ENCODE results near the gene HTRA3.

HTRA3 gene

GRCh38 chr4:8234715-8235114 lies 34.8 kb upstream of the HTRA3 start:
- TF ChIP-seq CTCF (IDR thresholded peaks at IDR 0.05; ENCODE audit: low read depth, low read length, missing control alignments) = no peak
- DNase-seq (ENCODE audit: extremely low read depth, low read depth) = no peak
- H3K4me3 ChIP-seq (replicated peaks; ENCODE audit: low read depth, low read length) = no peak overlapping the region

DNA sequence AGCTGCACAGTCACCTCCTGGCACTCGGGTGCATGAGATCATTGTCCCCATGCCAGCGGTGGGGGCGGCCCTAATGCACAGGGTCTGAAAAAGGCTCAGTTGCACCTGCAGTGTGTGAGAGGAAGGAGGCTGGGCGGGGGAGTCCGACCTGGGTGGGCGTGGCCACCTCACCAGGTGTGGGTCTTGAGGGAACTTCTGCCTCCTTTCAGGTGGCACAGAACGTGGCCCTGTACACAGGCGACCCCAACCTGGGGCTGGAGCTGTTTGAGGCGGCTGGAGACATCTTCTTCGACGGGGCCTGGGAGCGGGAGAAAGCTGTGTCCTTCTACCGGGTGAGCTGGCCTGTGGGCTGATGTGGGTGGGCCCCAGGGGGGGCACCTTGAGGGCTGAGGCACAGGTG lies 34.3 kb upstream of the HTRA3 start:
- no peak overlapping the region for H3K4me3 ChIP-seq (replicated peaks; ENCODE audit: low read depth, low read length)
- TF ChIP-seq CTCF (IDR thresholded peaks at IDR 0.05; ENCODE audit: low read depth, low read length, missing control alignments) = no peak
- DNase-seq (ENCODE audit: extremely low read depth, low read depth) = no peak

DNA sequence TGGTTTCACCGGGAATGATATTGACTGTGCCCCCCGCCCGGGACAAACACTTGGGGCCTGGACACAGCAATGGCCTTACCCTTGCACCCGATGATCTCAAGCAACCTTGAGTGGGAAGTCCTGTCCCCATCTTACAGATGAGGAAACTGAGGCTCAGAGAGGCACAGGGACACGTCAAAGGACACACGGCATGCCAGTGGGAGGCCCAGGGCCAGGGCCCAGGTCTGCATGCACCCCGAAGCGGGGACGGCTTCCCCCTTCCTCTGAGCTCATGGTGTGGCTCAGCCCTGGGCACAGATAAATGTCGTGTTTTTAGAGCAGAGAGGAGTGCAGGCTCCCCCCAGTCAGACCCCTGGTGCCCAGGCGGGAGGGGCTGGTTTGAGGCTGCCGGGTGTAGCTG lies 33.9 kb upstream of the HTRA3 start:
- no peak for TF ChIP-seq CTCF (IDR thresholded peaks at IDR 0.05; ENCODE audit: low read depth, low read length, missing control alignments)
- no peak overlapping the region for H3K4me3 ChIP-seq (replicated peaks; ENCODE audit: low read depth, low read length)
- DNase-seq (ENCODE audit: extremely low read depth, low read depth) = no peak

- no peak for DNase-seq (ENCODE audit: extremely low read depth, low read depth)
- no peak overlapping the region for H3K4me3 ChIP-seq (replicated peaks; ENCODE audit: low read depth, low read length)
- TF ChIP-seq CTCF (IDR thresholded peaks at IDR 0.05; ENCODE audit: low read depth, low read length, missing control alignments) = no peak
Measured at GRCh38 chr4:8236106-8236919, 33.2 kb upstream of the HTRA3 start.

DNA sequence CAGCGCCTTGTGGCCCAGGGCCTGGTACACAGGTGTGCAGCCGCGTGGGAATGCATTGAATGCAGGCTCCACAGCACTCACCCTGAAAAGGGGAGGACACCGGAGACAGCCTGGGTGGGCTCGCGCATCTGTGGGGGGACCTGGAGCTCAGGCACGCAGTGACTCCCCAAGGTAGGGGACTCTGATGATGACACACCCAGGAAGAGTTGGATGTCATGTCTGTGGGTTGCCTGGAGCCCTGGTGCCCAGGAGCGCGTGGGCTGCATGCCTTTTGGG lies 32.7 kb upstream of the HTRA3 start:
- no peak for DNase-seq (ENCODE audit: extremely low read depth, low read depth)
- H3K4me3 ChIP-seq (replicated peaks; ENCODE audit: low read depth, low read length) = no peak overlapping the region
- TF ChIP-seq CTCF (IDR thresholded peaks at IDR 0.05; ENCODE audit: low read depth, low read length, missing control alignments) = no peak

GRCh38 chr4:8237256-8237989 lies 32.1 kb upstream of the HTRA3 start:
- no peak for TF ChIP-seq CTCF (IDR thresholded peaks at IDR 0.05; ENCODE audit: low read depth, low read length, missing control alignments)
- H3K4me3 ChIP-seq (replicated peaks; ENCODE audit: low read depth, low read length) = no peak overlapping the region
- no peak for DNase-seq (ENCODE audit: extremely low read depth, low read depth)

All from HFF-Myc (cell line).